ENCODE results near the gene ANKS1A.
"Not testable (repeated sequence)": the region's sequence is repeated elsewhere in the genome, so short reads cannot be mapped to it uniquely, and the experiment has no call there.

The ANKS1A gene

GRCh38 chr6:34999153-34999552 lies 110.1 kb downstream of the ANKS1A start:
- DNase-seq (ENCODE audit: low read depth): not testable (repeated sequence)

- not testable (repeated sequence) for DNase-seq (ENCODE audit: low read depth)
Measured at GRCh38 chr6:34999962-35000361, 110.9 kb downstream of the ANKS1A start.

DNA sequence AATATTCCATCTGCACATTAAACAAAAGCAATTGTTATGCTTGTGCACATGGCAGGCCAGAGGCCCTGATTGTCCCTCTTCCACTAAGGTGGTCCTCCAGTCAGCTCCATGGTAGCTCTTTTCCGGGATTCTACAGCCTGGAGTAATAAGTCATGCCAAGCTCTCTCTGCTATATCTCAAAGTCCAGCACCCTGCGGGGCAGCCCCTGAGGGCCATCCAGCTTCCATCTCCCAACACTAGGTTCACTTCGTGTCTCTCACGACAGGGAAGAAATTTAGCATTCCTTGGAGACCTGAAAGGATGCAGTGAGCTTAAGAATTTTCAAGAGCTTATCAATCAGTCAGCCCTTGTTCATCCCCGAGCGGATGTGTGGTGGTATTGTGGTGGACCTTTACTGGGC lies 112.3 kb downstream of the ANKS1A start:
- not testable (repeated sequence) for DNase-seq (ENCODE audit: low read depth)

- DNase-seq (ENCODE audit: low read depth): not testable (repeated sequence)
Measured at GRCh38 chr6:35003886-35004530, 115.0 kb downstream of the ANKS1A start.

DNA sequence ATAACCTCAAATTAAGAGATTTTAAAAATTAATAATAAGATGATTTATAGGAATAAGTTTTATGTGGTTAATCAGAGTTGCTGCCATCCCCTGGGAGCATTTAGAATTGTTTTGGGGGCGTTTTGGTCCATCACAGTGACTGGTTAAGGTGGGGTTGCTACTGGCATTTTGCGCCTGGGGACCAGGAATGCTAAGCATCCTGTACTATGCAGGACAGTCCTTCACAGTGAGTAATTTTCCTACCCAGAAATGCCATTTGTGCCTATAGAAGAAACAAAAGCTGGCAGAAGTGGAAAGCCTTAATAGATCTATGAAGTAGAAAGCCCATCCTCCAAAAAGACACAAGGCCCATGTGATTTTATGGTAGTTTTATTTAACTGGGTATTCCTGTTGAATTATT lies 118.0 kb downstream of the ANKS1A start:
- DNase-seq (ENCODE audit: low read depth): no peak

- no peak for DNase-seq (ENCODE audit: low read depth)
Measured at GRCh38 chr6:35008858-35009257, 119.8 kb downstream of the ANKS1A start.

- DNase-seq (ENCODE audit: low read depth): no peak
Measured at GRCh38 chr6:35011096-35012041, 122.3 kb downstream of the ANKS1A start.

- no peak for DNase-seq (ENCODE audit: low read depth)
Measured at GRCh38 chr6:35013701-35014100, 124.6 kb downstream of the ANKS1A start.

DNA sequence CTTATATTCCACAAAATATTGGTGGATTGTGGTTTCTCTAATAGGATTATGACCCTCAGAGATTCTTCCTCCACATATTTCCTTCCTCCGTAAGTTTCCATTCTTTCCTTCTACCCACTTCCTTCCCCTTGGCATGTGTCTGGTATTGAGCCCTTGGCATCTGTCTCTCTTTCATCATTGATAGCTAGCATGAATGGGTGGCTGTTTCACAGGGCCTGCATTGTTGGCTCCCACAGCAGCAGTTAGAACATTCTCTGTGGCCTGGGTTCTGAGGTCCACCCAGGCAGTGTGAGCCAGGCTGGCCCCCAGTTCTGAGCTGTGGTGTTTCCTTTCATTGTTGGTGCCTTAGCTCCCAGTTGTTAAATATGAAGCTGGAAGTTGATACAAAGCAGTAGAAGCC lies 125.3 kb downstream of the ANKS1A start:
- DNase-seq (ENCODE audit: low read depth): no peak

GRCh38 chr6:35014786-35015185 lies 125.7 kb downstream of the ANKS1A start:
- DNase-seq (ENCODE audit: low read depth): no peak

GRCh38 chr6:35015476-35015875 lies 126.4 kb downstream of the ANKS1A start:
- no peak for DNase-seq (ENCODE audit: low read depth)

DNA sequence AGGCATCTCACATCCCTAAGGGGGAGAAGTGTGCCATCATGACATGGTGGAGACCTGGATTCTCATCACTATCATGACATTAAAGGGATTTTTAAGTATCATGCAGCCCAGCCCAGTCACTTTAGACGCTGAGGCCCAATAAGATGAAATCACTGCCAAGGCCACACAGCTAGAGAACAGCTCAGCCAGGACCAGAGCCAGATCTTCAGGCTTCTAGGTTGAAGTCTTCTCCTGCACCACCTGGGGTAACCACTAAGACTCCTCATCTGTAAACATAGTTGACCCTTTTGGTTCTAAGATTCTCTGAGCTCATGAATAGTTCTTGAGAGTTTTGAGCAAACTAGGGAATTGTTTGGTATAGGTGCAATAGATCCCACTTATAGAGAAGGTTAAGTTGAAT lies 126.9 kb downstream of the ANKS1A start:
- no peak for DNase-seq (ENCODE audit: low read depth)

GRCh38 chr6:35016502-35017321 lies 127.7 kb downstream of the ANKS1A start:
- DNase-seq (ENCODE audit: low read depth): no peak

- DNase-seq (ENCODE audit: low read depth): no peak
Measured at GRCh38 chr6:35017411-35018181, 128.5 kb downstream of the ANKS1A start.

GRCh38 chr6:35018182-35018519 lies 129.1 kb downstream of the ANKS1A start:
- DNase-seq (ENCODE audit: low read depth): no peak

DNA sequence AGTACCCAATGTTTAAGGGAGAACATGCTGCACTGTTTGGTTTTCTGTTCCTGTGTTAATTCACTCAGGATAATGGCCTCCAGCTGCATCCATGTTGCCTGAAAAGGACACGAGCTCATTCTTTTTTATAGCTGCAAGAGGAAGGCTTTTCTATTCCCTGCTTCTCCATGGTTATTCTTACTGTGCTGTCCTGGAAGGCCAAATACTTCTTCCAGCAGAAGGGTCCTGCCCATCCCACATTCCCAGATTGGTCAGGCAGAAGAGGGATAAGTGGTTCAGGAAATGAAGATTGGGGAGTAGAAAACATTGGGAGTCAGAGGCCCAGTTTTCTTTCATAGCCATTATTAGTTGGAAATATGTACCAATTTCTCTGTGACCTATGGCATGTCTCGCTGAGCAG lies 129.7 kb downstream of the ANKS1A start:
- no peak for DNase-seq (ENCODE audit: low read depth)

DNA sequence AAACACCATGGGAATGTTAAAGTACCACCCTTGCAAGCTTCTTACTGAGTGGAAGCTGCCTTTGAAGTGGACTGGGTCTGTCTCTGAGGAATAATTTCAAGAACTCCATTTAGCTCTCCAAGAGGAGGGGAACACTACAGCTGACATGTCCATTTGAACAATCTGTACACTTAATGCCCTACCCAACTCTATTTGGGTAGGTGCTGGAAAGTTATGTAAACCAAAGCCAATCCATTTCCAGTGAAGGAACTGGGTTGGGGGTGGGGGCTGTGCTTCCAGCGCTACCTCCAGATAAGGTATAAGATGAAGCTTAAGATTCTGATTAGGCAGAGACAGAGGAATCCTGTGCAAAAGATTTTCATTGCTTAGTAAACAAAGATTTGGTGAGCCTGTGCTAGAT lies 130.1 kb downstream of the ANKS1A start:
- no peak for DNase-seq (ENCODE audit: low read depth)

DNA sequence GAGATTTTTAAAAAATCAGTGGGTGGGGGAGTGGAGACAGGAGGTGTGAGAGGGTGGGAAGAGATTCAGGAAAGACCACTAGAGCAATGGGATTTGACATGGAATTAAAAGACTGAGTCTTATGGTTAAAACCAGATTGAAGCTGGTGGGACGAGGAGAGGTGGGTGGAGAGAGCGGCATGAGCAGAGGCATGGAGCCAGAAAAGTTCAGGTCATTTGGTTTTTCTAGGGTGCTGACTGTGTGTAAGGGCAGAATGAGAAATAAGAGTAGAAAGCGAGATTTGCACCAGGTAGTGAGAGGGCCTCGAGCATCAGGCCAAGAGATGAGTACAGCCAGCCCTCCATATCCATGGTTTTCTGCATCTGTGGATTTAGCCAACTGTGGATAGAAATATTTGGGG lies 130.8 kb downstream of the ANKS1A start:
- no peak for DNase-seq (ENCODE audit: low read depth)

DNA sequence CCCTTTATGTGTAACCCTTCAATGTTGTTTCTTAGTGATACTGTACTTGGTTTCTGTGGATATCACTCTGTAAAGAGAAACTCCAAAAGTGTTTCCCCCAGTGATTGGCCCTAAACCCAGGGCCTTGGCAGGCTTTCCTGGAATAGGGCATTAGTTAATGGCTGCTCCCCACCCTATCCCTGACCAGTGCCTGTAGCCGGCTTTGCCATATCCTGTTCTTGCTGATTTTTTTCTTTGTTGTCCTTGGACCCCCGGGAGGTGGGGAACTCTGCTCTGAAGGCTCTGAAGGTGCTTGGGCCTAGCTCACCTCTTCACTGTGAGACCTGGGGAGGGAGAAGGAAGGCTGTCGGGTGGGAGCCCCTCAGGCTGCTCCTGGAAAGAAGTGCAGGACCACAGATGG lies 131.9 kb downstream of the ANKS1A start:
- no peak for DNase-seq (ENCODE audit: low read depth)

DNA sequence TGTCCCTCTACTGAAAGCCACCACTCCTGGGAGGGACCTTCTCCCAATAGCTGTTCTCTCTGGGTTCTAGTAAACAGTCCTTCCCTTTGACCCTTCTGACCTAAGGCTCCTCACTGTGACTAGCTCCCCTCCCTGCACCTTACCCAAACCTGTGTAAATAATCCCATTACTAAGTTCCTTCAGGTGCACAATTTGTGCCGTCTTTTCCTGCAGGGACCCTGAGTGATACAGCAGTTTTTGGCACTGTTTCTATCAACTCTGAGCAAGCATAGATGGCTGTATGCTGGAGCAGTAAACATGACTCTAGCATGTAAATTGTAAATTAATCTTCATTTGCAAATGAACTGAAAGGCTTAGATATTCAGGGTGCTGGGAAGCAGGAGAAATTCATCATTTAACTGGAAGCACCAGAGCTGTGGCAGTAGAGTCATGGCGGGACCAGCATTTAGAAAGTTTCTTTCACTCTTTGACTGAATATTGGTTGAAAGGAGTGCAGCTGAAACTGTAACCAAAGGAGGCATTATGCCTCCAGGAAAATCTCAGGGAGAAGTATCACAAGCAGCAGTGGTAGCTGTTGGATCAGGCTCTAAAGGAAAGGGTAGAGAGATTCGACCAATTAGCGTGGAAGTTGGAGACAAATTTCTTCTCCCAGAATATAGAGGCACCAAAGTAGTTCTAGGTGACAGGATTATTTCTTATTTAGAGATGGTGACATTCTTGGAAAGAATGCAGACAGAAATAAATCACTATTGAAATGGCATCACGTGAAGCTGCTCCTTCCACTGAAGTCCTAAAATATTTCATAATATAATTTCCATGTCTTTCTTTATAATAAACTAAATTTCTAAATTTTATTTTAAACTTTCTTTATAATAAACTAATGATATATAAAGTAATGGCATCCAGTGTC lies 134.3 kb downstream of the ANKS1A start:
- no peak for DNase-seq (ENCODE audit: low read depth)

DNA sequence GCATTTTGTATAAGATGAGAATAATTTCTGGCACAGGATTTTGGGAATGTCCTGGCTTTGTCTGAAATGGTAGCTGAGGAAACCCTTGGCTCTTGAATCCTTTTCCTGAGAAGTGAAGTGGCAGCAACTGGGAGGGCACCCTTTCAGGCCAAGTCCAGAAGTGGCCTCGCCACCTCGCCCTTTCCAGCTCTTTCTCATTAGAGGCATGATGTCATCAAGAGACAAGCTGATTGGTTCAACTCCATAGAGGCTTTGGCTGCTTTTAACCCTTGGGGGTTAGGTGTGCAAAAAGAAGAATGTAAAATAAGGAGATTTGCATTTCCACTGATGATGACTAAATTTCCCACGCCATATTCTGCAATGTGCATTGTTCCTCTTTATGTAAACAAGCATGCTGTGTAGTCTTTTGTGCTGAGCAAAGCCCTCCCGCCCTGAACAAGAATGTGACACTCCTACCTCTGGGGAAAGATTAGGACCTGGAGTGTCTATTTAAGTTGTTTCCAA lies 135.5 kb downstream of the ANKS1A start:
- no peak for DNase-seq (ENCODE audit: low read depth)
